A673 (cell line): ENCODE data around the gene PNPLA1. TPM values are rescaled to one million over a fixed set of nuclear protein-coding genes. Genes with fewer than 3 reads are reported as not detected.

ENCODE experiments used
- BruUV-seq: library from RNA; stranded (reverse); fragments of 400-500 nt; replicated peaks from 2 replicates; lab custom pipeline; 2021; lab: Mats Ljungman, UMichigan
- CTCF ChIA-PET: fragments of 300-600 bp; sonication (Branson Sonifier 250); formaldehyde crosslinking; loops from one replicate; lab custom pipeline; 2022; ENCODE audit warnings: antibody characterized with exemption; lab: Charles Lee
- POLR2A ChIA-PET: fragments of 300-600 bp; sonication (Branson Sonifier 250); formaldehyde crosslinking; loops from one replicate; lab custom pipeline; 2022; ENCODE audit warnings: antibody characterized with exemption; ENCODE audit not compliant: low non-redundant PET; lab: Charles Lee
- DNase-seq: peaks from one replicate; pipeline ENCODE4 v3.0.0-alpha.2; 2015; ENCODE audit warnings: low spot score
- H3K27ac ChIP-seq: fragments of 200-600 bp; sonication (generic); 2 replicates; pipeline ENCODE4 v1.5.1; 2016; ENCODE audit warnings: mixed run types, low read depth, mild to moderate bottlenecking, mixed read lengths, antibody characterized with exemption, low read length; ENCODE audit not compliant: poor library complexity, severe bottlenecking
- H3K27me3 ChIP-seq: fragments of 200-600 bp; sonication (generic); replicated peaks from 2 replicates; pipeline ENCODE4 v1.6.1; 2017; ENCODE audit warnings: mixed run types, low read depth, mild to moderate bottlenecking, mixed read lengths, antibody characterized with exemption, low read length; ENCODE audit not compliant: insufficient read depth, poor library complexity
- H3K36me3 ChIP-seq: fragments of 200-600 bp; sonication (generic); 2 replicates; pipeline ENCODE4 v1.6.1; 2016; ENCODE audit warnings: mixed run types, mild to moderate bottlenecking, mixed read lengths, antibody characterized with exemption, low read length; ENCODE audit not compliant: insufficient read depth, poor library complexity, severe bottlenecking
- H3K4me1 ChIP-seq: fragments of 200-600 bp; sonication (generic); 2 replicates; pipeline ENCODE4 v1.6.1; 2017; ENCODE audit warnings: mixed run types, mild to moderate bottlenecking, mixed read lengths, antibody characterized with exemption, low read length; ENCODE audit not compliant: insufficient read depth, poor library complexity, severe bottlenecking
- H3K4me3 ChIP-seq: fragments of 200-600 bp; sonication (generic); 2 replicates; pipeline ENCODE4 v1.5.1; 2016; ENCODE audit warnings: low read depth, mixed run types, mild to moderate bottlenecking, mixed read lengths, low read length; ENCODE audit not compliant: poor library complexity, severe bottlenecking
- H3K9me3 ChIP-seq: fragments of 200-600 bp; sonication (generic); 2 replicates; pipeline ENCODE4 v1.6.1; 2016; ENCODE audit warnings: mixed run types, low read depth, mild to moderate bottlenecking, mixed read lengths, antibody characterized with exemption, low read length; ENCODE audit not compliant: poor library complexity, severe bottlenecking
- EZH2 ChIP-seq: fragments of 200-600 bp; sonication (generic); IDR thresholded peaks from 2 replicates; pipeline ENCODE4 v1.6.1; 2017; ENCODE audit warnings: borderline replicate concordance, low read depth, mild to moderate bottlenecking, mixed read lengths, antibody characterized with exemption, low read length; ENCODE audit not compliant: poor library complexity, severe bottlenecking
- intact Hi-C: fragments of 100-400 bp; cut with micrococcal nuclease; formaldehyde crosslinking; loops from one replicate; pipeline ENCODE4 v1.10.0; 2022; ENCODE audit not compliant: unreplicated experiment
- total RNA-seq: library from RNA; stranded (reverse); gene quantifications from 2 replicates; pipeline ENCODE4 v1.2.3, GENCODE V29; 2021
- TF ChIP-seq, protein P1 (sequence below): fragments of 300-800, 200-600 bp; sonication (generic); conservative IDR thresholded peaks from 2 replicates; pipeline ENCODE4 v1.5.1; 2017; ENCODE audit warnings: low read depth, mild to moderate bottlenecking, antibody characterized with exemption, low read length, moderate library complexity, mixed read lengths

The PNPLA1 gene
- total RNA-seq, 1 experiment from 2014 or later: 0.26 TPM

DNA sequence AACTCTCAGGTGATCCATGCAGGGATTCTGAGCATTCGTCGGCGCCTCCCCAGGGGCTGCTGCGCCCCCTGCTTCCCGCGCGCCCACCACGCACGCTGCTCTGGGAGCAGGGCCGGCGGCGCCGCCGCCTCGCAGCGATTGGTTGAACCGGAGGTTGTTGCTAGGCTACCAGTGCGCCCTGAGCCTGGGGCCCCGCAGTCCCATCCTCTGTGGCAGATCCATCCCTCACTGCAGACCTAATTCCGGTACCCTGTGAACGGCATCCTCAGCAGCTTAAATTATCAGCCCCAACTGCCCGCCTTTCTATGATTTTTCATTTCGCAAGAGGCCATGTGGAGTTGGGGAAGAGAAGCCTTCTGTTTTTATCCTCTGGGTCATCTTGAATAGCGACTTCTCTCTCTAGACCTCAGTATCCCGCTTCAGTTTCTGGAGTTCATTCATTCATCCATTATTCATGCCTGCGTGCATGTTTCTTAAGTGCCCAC lies 15.4 kb downstream of the PNPLA1 start:
- no peaks in the 10 kb centered on the region for H3K36me3 ChIP-seq
- TF ChIP-seq, protein P1, sequence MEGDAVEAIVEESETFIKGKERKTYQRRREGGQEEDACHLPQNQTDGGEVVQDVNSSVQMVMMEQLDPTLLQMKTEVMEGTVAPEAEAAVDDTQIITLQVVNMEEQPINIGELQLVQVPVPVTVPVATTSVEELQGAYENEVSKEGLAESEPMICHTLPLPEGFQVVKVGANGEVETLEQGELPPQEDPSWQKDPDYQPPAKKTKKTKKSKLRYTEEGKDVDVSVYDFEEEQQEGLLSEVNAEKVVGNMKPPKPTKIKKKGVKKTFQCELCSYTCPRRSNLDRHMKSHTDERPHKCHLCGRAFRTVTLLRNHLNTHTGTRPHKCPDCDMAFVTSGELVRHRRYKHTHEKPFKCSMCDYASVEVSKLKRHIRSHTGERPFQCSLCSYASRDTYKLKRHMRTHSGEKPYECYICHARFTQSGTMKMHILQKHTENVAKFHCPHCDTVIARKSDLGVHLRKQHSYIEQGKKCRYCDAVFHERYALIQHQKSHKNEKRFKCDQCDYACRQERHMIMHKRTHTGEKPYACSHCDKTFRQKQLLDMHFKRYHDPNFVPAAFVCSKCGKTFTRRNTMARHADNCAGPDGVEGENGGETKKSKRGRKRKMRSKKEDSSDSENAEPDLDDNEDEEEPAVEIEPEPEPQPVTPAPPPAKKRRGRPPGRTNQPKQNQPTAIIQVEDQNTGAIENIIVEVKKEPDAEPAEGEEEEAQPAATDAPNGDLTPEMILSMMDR: no peak
- no peak for TF ChIP-seq EZH2
- intact Hi-C loops: no loop called here
- POLR2A ChIA-PET: no interaction called here
- no peak for DNase-seq
- no peaks in the 10 kb centered on the region for H3K9me3 ChIP-seq
- no peaks in the 10 kb centered on the region for H3K4me1 ChIP-seq
- CTCF ChIA-PET: no interaction called here
- H3K27me3 ChIP-seq: peaks cover 34% of the 10 kb centered on the region
- no TSS peak for BruUV-seq
- H3K4me3 ChIP-seq: no peak overlapping the region
- H3K27ac ChIP-seq: no peak overlapping the region

DNA sequence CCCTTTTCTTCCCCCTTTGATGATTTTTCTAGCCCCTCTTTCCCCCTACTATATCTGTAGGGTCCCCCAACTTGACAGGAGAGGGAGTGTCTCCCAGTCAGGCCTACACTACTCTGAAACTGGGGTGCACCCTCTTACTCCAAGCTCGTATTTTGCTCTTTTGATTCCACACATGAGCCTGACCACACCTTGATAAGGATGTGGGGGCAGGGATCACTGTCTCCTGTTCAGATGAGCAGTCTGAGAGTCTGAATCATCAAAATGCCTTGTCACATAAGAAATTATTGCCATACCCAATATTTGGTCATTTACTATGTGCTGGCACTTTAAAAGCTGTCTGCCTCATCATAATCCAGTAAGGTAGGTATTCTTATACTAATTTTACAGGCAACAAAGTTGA lies 15.9 kb downstream of the PNPLA1 start:
- peaks cover 34% of the 10 kb centered on the region for H3K27me3 ChIP-seq
- H3K9me3 ChIP-seq: no peaks in the 10 kb centered on the region
- intact Hi-C loops: no loop called here
- no peaks in the 10 kb centered on the region for H3K4me1 ChIP-seq
- no peak for TF ChIP-seq EZH2
- TF ChIP-seq, protein P1: no peak
- no TSS peak for BruUV-seq
- no peak overlapping the region for H3K4me3 ChIP-seq
- H3K36me3 ChIP-seq: no peaks in the 10 kb centered on the region
- no peak overlapping the region for H3K27ac ChIP-seq
- CTCF ChIA-PET: no interaction called here
- no peak for DNase-seq
- POLR2A ChIA-PET: no interaction called here

DNA sequence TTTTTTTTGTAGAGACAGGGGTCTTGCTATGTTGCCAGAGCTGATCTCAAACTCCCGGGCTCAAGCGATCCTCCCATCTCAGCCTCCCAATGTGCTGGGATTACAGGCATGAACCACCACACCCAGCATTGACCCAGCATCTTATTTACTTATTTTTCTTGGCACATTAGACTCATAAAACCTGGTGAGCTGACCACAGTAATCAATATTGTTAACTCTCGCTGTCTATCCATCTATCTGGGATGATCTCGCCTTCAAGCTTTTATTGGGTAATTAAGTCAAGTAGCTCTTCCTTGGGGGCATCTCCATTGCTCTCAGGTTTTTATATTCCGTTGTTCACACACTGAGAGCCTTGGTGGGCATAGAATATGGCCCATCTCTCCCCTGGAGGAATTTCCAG lies 17.0 kb downstream of the PNPLA1 start:
- H3K27ac ChIP-seq: no peak overlapping the region
- no peaks in the 10 kb centered on the region for H3K36me3 ChIP-seq
- no peak for DNase-seq
- TF ChIP-seq, protein P1: no peak
- TF ChIP-seq EZH2: no peak
- no peaks in the 10 kb centered on the region for H3K4me1 ChIP-seq
- ChIA-PET CTCF (interaction anchor here (0.6 to 0.8 kb wide), 2 partner anchors 15 to 764 kb away, joined by 3 to 5 read pairs; no protein-coding TSS in a partner anchor), POLR2A (interaction anchor here (0.6 kb wide), 1 partner anchor 88 kb away, joined by 12 read pairs; no protein-coding TSS in a partner anchor)
- H3K4me3 ChIP-seq: no peak overlapping the region
- no peaks in the 10 kb centered on the region for H3K9me3 ChIP-seq
- peaks cover 34% of the 10 kb centered on the region for H3K27me3 ChIP-seq
- intact Hi-C loops: no loop called here
- no TSS peak for BruUV-seq
